IMR-90 (cell line): ENCODE measurements around the gene AFF2.

Experiments
- CEBPB ChIP-seq: IDR thresholded peaks from 2 replicates; pipeline ENCODE4 v1.6.1; 2012; ENCODE audit warnings: low read depth, low read length, improper control_type of control experiment
- CTCF ChIP-seq: conservative IDR thresholded peaks from 2 replicates; pipeline ENCODE4 v1.5.1; 2012; ENCODE audit warnings: mild to moderate bottlenecking, low read depth, low read length, improper control_type of control experiment
- RAD21 ChIP-seq: IDR thresholded peaks from 2 replicates; pipeline ENCODE4 v1.6.1; 2012; ENCODE audit warnings: low read length, improper control_type of control experiment

DNA sequence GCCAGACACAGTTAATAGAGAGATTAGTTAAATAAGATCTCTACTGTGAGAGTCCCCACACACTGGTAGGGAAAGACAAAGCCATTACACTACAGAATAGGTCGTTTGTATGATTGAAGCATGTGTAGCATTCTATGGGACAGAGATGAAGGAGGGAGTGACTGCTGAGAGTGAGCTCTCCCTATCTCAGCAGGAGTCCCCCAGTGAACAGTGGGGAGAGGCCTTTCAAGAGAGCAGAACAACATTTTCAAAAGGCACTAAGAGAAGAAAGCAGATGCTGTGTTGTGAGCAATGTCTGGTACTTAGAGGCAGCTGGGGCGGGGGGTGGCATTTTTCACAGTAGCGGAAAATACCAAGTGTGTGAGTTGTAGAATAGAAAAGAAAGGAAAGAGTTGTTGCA lies 413.6 kb downstream of the AFF2 start:
- TF ChIP-seq CTCF (no peak), RAD21 (no peak), CEBPB (no peak)
